AG04450 (cell line): ENCODE measurements around the gene NUTM2F. TPM values are rescaled to one million over a fixed set of nuclear protein-coding genes. Genes with fewer than 3 reads are reported as not detected.

Experiments used
- CTCF ChIA-PET: fragments of 300-600, 350-600 bp; formaldehyde crosslinking; extraction: SDS; loops from one replicate; lab custom pipeline; 2022; ENCODE audit warnings: antibody characterized with exemption, inconsistent platforms; lab: Charles Lee
- POLR2A ChIA-PET: fragments of 350-600 bp; formaldehyde crosslinking; extraction: SDS; loops from one replicate; lab custom pipeline; 2021; ENCODE audit warnings: antibody characterized with exemption, inconsistent platforms; lab: Yijun Ruan, JAX
- DNase-seq: peaks from one replicate; pipeline ENCODE4 v3.0.0-alpha.2; 2011; ENCODE audit warnings: low read depth, low spot score
- H3K27ac ChIP-seq: one replicate; pipeline ENCODE4 v1.5.1; 2012; ENCODE audit warnings: low read depth, low read length, control low read depth
- H3K27me3 ChIP-seq: one replicate; pipeline ENCODE4 v1.6.0; 2012; ENCODE audit warnings: low read length; ENCODE audit not compliant: control insufficient read depth, insufficient read depth
- H3K4me3 ChIP-seq: 2 replicates; pipeline ENCODE4 v1.5.1; 2011; ENCODE audit warnings: mild to moderate bottlenecking, low read depth, low read length, control low read depth
- H3K9me3 ChIP-seq: 2 replicates; pipeline ENCODE4 v1.5.1; 2012; ENCODE audit warnings: low read length; ENCODE audit not compliant: control insufficient read depth, insufficient read depth
- polyA plus RNA-seq: library from polyadenylated mRNA; depleted of rRNA; stranded (reverse); fragments of >200 nt; gene quantifications from 2 replicates; pipeline ENCODE4 v1.2.3, GENCODE V29; 2011
- TF ChIP-seq, protein P1 (sequence below): IDR thresholded peaks from 2 replicates; pipeline ENCODE4 v1.5.1; 2011; ENCODE audit warnings: low read depth, low read length, control low read depth, inconsistent platforms

NUTM2F gene
- polyA plus RNA-seq, 1 experiment: not detected

DNA sequence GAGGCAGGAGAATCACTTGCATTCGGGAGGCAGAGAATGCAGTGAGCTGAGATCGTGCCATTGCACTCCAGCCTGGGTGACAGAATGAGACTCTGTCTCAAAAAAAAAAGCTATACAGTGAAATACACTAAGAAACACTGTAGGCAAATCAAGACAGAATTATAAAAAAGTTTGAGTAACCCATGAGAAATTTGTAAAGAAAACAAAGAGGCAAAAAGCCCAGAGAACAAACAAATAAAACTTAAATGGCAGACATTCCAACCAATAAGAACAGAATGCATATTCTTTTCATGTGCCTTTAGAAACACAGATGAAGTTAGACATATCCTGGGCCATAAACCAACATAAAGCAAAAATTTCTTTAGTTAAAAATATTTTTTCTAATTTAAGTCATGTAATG is 38.8 kb downstream of the NUTM2F start:
- no peaks in the 10 kb centered on the region for H3K27me3 ChIP-seq
- POLR2A ChIA-PET: no interaction called here
- DNase-seq: no peak

DNA sequence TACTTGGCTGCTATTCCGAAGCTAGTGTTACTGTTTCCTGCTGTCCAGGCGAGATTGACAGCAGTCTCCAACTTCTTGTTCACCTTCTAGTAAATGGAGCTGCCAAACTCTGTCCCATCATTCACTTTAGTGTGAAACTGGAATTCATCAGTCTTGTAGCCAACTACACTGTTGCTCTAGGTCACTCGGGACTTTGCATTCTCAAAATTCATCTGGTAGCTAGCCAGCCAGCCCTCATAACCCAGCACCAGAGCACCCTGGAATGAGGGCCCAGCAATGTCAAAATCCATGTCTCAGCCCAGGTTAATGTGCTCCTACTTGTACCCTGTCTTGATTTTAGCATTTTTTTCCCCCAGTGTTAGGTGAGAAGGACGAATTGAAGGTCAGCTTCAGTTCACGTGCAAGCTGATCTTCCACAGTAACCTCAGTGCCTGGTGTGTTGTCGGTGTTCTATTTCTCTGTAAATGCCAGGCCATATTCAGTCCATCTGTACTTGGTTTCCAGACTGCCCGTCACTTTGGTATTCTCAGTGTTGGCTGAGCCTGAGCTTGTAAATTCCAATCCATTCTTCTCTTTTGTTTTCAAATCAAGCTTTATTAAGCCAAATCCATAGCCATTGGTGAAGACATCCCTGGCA is 40.4 kb downstream of the NUTM2F start:
- no peak overlapping the region for H3K27ac ChIP-seq
- ChIA-PET CTCF (no interaction called here), POLR2A (no interaction called here)
- H3K4me3 ChIP-seq: no peak overlapping the region
- H3K9me3 ChIP-seq: no peaks in the 10 kb centered on the region
- TF ChIP-seq, protein P1, sequence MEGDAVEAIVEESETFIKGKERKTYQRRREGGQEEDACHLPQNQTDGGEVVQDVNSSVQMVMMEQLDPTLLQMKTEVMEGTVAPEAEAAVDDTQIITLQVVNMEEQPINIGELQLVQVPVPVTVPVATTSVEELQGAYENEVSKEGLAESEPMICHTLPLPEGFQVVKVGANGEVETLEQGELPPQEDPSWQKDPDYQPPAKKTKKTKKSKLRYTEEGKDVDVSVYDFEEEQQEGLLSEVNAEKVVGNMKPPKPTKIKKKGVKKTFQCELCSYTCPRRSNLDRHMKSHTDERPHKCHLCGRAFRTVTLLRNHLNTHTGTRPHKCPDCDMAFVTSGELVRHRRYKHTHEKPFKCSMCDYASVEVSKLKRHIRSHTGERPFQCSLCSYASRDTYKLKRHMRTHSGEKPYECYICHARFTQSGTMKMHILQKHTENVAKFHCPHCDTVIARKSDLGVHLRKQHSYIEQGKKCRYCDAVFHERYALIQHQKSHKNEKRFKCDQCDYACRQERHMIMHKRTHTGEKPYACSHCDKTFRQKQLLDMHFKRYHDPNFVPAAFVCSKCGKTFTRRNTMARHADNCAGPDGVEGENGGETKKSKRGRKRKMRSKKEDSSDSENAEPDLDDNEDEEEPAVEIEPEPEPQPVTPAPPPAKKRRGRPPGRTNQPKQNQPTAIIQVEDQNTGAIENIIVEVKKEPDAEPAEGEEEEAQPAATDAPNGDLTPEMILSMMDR: no peak
- no peaks in the 10 kb centered on the region for H3K27me3 ChIP-seq
- DNase-seq: no peak

More for the DNA sequence above, 38.8 kb downstream of the NUTM2F start:
- TF ChIP-seq, protein P1: no peak
- Histone ChIP-seq H3K4me3 (no peak overlapping the region), H3K27ac (no peak overlapping the region), H3K9me3 (no peaks in the 10 kb centered on the region)
- CTCF ChIA-PET: no interaction called here

DNA sequence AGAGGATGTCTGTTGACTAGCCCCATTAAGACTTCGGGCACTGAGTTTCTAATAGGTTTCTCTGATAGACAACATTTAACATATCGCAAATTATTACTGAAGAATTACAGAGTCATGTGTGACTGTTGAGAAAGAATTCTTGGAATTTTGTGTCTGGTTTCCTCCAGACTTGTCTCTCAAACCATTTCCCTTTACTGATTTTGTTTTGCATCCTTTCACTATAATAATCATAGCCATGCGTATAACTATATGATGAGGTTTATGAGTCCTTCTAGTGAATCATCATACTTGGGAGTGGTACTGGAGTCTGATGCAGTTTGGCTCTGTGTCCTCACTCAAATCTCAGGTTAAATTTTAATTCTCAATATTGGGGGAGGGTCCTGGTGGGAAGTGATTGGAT is 42.3 kb downstream of the NUTM2F start:
- ChIA-PET CTCF (no interaction called here), POLR2A (no interaction called here)
- DNase-seq: no peak
- Histone ChIP-seq H3K4me3 (no peak overlapping the region), H3K27ac (no peak overlapping the region), H3K9me3 (no peaks in the 10 kb centered on the region), H3K27me3 (no peaks in the 10 kb centered on the region)
- TF ChIP-seq, protein P1: no peak

DNA sequence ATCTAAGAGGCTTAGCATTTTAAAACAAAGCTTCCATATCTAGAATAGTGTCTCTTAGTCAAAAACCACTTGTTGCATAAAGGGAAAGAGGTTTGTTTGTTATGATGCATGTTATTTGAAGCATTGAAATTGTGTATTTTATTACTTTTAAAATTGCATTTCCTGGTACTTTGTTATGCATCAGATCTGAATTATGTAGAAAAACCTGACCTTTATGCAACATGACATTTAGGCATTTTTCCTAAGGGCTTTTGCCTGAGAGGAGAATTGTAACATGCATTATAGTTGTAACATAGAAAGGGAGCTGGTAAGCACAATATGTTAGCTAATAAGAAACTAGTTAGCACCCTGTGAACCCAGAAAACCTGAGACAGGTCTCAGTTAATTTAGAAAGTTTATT is 47.3 kb downstream of the NUTM2F start:
- no peaks in the 10 kb centered on the region; the same call in 1 of the 2 replicates for H3K9me3 ChIP-seq
- POLR2A ChIA-PET: no interaction called here
- CTCF ChIA-PET: no interaction called here
- no peaks in the 10 kb centered on the region for H3K27me3 ChIP-seq
- H3K4me3 ChIP-seq: no peak overlapping the region
- no peak overlapping the region for H3K27ac ChIP-seq
- TF ChIP-seq, protein P1: no peak
- DNase-seq: no peak

DNA sequence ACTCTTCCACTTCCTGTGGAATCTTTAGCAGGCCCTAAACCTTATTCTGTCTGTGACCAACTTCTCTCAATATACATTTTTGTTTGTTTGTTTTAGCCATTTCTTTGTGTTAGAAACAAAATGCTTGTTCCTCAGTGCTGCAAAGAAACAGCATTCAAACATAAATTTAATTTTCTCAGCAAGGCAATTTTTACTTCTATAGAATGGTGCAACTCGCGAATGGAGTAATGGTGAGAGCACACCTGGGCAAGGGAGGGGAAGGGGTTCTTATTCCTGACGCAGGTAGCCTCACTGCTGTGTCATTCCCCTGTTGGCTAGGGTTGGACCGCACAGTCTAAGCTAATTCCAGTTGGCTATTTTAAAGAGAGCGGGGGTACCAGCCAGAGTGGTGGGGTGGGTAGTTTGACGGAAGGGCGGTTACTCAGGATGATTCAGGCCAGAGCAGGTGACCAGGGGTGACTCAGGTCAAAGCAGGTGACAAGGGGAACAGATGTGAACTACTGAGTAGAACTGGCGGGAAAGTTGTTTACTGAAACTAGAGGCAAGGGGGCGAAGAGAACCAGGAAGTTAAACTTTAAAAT is 47.9 kb downstream of the NUTM2F start:
- Histone ChIP-seq H3K27me3 (no peaks in the 10 kb centered on the region), H3K4me3 (no peak overlapping the region), H3K27ac (no peak overlapping the region), H3K9me3 (no peaks in the 10 kb centered on the region; the same call in 1 of the 2 replicates)
- no peak for DNase-seq
- TF ChIP-seq, protein P1: no peak
- CTCF ChIA-PET: no interaction called here
- POLR2A ChIA-PET: no interaction called here
